NOMO-1 treated with DMSO at 0.1 percent for 48 hours (cell line): ENCODE data around the gene BABAM2.
"Not testable (repeated sequence)": the region's sequence is repeated elsewhere in the genome, so short reads cannot be mapped to it uniquely, and the experiment has no call there.

Source experiments
- DNase-seq: peaks from one replicate; lab custom pipeline; 2025; ENCODE audit not compliant: unreplicated experiment; lab: John Stamatoyannopoulos, UW

Gene BABAM2

DNA sequence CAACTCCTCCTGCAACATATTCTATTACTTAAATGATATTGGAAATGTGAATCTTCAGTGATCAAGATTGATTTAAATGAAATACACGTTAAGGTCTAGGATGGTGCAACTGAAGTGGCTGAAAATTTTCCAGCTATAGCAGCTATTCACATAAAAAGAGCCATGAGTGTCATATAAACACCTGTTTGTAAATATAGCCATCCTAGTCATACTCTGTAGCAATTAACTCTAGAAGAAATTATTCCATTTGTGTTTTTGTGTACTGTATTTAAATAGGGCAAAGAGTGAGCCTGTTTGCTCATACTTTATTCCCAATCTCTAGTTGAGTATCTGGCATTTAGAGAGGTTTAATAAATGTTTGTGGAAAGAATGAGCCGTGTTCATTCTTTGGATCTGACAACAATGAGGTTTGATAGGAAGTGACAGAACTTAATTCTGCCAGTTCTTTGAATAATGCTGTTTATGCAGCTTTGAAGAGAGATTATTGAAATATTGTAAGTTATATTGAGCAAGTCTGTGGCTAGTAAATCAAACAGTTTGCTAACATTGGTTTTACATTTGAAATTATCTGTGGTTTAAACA is 49.7 kb downstream of the BABAM2 start:
- DNase-seq, result no peak

DNA sequence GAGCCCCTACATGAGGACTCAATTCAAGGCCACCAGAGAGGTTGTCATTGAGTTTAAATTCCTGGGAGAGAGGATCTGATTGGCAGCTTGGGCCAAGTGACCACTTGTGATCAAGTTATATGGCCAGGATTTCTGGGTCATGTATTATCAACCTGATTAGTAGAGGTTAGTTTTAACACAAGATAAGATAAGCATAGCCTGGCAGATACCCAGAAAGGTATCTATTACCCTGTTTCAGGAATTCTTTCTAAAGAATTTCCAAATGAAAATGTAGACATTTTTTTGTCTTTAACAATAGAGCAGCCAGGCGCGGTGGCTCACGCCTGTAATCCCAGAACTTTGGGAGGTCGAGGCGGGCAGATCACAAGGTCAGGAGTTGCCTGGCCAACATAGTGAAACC is 50.5 kb downstream of the BABAM2 start:
- DNase-seq, result no peak

DNA sequence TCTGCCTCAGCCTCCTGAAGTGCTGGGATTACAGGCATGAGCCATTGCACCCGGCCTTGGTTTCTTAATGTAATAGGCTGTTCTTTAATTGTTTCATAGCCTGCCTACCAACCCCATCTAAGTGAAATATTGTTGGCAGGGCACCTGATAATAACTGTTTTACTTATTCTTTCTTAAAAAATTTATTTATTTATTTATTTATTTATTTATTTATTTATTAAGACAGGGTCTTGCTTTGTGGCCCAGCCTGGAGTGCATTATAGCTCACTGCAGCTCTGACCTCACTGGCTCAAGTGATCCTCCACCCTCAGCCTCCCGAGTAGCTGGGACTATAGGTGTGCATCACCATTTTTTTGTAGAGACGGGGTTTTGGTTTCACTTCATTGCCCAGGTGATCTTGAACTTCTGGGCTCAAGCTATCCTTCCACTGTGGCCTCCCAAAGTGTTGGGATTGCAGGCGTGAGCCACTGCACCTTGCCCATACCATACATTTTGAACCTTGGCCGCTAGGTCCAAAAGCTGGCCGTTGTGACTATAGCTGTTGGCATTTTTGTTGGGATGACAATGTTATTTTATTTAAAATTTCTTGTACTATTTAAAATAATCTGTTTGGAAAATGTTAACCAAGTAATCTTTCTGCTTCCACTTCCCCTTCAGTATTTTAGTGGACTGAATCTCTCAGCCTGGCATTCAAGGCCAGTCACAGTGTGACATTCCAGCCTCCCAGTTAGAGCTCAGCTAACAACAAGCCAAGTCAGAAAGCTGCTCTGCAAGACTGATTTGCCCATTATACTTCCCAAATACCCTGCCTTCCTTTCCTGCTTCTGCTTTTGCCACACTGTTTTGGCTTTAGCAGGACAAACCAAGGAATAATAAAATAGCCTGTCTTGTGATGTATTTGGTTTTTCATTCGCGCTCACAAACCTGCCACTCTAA is 52.4 kb downstream of the BABAM2 start:
- DNase-seq, result no peak

DNA sequence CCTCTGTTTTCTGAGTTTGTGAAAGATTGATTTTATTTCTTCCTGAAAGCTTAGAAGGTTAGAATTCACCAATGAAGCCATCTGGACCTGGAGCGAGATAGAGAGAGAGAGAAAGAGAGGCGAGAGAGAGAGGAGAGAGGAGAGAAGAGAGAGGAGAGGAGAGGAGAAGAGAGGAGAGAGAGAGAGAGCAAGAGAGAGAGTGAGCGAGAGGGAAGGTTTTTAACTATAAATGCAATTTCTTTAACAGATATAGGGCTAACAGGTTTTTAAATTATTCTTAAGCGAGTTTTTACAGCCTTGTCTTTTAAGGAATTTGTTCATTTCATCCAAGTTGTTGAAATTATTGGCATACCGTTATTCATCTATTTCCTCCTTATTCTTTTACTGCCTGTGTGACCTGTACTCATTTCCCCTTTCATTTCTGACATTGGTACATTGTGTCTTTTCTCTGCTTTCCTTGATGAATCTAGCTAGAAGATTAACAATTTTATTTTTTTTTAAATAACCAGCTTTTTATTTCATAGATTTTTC is 56.1 kb downstream of the BABAM2 start:
- DNase-seq, result peak; percentile 63

DNA sequence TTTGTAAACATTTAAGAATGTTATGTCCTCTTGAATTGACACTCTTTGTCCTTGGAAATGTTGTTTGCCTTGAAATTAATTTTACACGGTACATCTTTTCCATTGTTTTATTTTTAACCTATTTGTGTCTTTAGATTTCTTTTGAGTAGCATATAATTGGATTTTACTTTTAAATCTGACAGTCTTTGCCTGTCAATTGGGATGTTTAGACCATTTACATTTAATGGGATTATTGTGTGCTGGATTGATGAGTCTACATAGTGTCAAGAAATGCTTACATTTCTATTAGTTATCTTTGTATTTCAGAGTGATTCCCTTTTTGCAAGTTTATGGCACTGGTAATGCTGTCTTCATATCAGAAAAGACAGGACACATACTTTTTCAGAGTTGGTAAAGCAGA is 61.5 kb downstream of the BABAM2 start:
- DNase-seq, result no peak

DNA sequence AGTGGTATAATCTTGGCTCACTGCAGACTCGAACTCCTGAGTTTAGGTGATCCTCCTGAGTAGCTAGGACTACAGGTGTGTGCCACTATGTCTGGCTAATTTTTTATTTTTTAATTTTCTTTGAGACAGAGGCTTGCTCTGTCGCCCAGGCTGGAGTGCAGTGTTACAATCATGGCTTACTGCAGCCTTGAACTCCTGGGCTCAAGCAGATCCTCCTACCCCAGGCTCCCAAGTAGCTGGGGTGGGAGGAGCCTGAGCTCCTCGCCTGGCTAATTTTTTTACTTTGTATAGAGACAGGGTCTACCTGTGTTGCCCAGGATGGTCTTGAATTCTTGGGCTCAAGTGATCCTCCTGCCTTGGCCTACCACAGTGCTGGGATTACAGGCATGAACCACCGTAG is 62.5 kb downstream of the BABAM2 start:
- no peak for DNase-seq

DNA sequence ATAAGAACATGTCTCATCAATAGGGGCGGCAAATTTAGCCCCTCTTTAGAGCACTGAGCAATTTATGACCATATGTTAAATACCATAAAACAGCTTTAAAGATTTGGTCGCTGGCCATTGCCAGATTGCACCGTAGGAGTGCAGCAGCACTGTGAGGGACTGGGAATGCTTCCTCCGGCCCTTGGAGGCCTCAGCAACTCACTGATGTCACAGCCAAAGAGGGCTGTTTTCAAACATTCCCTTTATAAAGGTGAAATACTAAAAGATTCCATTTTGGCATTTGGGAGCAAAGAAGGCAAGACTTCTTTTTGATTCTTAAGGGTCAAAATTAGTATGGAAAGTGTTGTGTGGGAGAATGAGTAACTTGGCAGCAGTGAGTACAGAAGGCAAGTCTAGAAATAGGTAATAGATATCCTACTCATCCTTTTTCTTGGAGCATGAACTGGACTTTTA is 63.7 kb downstream of the BABAM2 start:
- no peak for DNase-seq

DNA sequence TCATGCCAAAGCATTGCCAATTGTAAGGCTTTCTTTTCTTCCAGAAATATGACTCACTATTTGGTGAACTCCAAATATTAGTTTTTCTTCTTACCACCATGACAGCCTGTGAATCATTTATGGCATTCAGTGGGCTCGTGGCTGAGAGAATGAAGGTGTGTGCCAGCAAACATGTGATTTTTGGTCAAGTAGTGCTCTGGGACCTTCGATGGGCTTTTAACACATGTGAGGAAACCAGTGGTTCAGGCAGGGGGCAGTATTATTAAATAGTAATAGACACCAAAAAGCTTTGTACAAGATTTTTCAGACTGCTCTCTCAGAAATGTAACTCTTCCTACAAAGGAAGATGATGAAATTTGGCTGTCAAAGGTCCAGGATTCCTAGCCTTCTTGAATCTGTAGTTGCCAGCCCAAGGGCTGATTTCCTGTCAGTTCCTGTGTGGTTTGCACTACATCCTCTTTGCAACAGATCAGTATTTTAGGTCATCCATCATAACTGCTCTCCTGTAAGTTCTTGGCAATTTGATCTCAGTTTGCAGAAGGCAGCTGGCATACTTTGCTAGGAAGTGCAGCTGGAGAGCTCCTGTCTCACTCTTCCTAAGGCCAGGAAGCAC is 64.3 kb downstream of the BABAM2 start:
- peak; percentile 99 for DNase-seq

DNA sequence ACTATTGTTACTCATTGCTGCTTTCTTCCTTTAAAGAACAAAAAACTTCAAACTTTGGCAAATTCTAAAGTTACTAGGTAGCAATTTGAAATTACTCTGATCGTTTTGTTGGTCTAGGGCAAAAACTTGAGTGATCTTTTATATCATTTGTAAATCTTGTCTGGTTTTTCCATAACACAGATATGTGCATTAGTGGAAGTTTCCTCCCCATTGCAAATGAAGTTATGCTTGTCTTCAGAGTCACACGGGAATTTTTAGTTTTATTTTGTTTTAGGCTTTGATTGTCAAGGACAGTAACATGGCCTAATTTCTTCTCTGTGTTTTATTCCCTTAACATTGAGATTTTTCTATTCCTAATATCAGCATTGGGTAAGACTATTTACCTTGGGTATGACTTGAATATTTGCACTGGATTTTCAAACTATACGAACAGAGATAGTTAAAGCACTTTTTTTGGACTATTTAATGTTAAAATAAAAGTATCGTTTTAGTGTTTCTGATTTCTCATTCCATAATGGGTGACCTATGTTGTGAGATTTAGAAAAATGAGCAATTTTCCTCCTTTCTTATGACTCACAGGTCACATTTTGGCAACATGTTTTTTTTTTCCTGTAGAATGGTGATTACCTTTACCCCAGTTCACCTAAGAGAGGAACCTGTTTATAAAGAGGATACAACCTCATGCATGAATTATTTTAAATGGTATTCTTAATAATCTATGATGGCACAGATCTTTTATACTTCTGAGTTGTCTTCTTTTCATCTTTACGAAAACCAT is 65.0 kb downstream of the BABAM2 start:
- DNase-seq, result no peak

DNA sequence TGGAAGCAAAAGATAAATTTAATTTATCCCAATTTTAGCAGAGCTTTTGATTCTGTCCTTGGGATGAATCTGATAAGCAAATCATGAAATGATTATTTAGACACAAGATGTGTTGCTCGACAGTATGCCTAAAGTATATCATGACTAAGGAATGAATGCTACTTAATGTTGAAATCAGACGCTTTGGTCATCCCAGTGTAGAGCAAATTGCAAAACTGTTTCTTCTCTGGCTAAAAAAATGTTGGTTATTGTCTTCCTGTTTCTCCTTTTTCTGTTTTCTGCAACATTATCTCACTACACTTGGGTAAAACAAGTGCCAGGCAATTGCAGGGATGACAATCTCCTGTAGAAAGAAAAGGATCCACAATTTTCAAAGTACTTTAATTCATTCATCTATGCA is 66.4 kb downstream of the BABAM2 start:
- peak; percentile 92 for DNase-seq

DNA sequence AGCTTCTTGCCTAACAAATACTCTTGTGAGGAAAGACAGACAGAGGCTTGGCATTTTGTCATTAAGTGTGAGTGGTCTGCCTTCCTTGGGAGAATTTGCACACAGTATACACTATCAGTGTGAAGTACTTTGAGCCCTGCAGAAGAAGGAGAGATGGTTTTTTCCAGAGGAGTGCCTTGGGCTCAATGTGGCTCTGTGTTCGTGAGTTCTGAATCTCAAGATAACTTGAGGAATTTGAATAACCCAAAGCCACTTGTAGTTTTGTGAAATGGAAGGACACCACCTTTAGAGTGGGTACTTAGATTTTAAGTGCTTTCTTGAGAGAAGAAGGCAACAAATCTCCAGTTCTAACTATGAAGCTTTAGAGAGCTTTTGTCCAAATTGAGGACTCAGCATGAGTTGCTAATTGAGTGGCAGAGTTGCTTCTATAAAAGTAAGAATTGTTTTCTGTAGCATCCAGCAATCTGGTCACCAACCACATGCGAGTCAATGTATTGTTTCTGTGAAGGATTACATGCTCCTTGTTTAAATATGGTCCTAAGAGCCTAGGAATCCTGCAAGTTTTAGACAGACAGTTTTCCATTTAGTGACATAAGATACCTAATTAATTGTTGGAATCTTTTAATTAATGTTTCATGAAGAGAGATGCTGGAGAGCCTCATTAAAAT is 68.3 kb downstream of the BABAM2 start:
- DNase-seq, result no peak

DNA sequence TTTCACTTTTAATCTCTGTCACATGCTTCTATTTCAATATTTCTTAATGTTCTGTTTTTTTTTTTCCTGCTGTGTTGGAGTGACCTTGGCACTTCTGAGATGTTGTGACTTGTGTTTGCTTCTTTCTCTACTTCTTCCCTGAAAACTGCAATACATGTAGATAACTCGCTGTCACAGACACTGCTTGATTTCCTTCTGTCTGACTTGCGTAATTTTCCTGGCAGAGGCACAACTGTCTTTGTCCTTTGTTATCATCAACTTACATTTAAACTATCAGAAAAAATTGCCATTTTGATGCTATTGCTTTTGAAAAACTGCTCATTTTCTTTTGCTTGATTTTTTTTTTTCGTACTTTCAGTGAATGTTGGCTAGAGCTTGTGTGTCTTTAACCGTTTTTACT is 69.0 kb downstream of the BABAM2 start:
- DNase-seq, result peak; percentile 88

DNA sequence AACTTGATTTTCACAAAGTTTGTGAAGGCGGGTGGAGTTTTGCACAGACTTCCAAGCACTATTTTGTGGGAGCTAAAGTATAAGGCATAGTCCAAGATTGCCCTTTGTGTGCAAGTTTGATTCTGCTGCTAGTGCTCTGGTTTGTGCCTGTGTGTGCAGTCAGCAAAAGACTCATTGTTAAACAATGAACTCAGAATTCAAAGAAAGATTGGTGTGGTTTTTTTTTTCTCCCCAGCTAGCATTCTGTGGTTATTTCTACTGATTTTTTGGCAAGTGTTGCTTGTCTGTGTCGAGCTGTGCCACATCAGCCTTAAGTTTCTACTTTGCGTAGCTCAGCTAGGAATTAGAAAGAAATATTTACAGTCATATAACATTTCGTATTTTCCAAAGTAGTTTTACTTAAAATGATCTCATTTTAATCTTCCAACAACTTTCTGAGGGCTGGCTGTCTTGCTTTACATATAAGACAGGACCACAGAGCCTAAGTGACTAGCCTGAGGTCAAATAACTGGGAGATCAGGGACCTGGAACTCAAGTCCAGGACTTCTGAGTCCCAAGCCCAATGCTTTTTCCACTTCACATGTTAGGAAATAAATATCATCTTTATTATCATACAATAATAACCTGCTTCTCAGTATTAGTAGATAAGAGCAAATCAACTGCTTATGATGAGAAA is 69.8 kb downstream of the BABAM2 start:
- DNase-seq, result no peak

DNA sequence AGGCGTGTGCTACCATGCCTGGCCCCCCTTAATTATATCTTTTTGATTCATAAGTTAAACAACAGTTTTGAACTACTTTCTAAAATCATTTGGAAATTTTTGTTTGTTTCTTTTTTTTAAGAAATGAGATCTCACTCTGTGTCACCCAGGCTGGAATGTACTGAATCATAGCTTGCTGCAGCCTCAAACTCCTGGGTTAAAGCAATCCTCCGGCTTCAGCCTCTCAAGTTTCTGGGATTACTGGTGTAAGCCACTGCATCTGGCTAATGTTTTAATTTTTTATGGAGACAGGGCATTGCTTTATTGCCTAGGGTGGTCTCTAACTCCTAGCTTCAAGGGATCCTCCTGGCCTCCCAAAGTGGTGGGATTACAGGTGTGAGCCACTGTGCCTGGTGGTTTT is 71.5 kb downstream of the BABAM2 start:
- no peak for DNase-seq

DNA sequence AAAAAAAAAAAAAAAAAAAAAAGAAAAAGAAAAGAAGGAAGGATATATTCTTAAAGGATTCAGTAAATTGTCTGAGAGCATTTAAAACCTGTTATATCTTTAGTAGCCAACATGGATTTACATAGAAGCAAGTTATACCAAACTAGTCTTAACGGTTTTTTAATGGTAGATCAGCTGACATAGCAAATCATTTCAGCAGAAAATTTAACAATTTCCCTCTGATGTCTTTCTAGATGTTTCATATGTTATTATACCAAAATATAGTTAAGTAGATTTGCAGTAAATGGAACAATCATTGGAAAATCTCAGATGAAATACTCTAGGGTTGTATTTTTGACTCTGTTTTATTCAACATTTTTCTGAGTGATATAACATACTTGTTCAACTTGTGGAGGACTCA is 72.9 kb downstream of the BABAM2 start:
- no peak for DNase-seq

DNA sequence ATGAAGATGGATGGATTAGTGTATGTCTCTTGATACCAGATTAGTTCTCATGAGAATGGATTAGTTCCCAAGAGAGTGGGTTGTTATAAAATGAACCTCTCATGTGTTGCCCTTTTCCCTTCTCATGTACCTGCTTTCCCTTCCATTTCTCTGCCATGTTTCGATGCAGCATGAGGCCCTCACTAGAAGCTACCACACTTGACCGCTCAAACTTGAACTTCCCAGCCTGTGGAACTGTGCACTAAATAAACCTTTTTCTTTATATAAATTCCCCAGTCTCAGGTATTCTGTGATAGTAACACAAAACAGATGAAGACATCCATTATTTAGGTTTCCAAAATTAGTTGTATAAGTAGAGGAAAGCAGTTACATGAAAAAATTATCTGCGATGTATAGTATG is 73.5 kb downstream of the BABAM2 start:
- DNase-seq, result no peak

DNA sequence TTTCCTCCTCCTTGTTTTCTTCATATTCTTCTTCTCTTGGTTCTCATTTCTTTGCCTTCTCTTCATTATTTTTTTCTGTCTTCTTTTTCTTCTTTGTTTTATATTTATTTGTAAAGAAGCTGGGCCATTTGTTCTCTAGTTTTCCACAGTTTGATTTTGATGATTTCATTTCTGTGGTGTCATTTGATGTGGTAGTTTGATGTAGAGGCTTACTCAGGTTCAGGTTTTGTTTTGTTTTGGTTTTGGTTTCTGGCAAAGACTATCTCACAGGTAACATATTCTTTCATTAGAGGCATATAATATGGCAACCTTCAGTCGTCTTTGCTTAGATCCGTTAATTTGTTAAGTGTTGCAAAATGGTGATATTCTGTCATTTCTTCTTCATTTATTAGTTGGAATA is 75.3 kb downstream of the BABAM2 start:
- DNase-seq, result no peak

DNA sequence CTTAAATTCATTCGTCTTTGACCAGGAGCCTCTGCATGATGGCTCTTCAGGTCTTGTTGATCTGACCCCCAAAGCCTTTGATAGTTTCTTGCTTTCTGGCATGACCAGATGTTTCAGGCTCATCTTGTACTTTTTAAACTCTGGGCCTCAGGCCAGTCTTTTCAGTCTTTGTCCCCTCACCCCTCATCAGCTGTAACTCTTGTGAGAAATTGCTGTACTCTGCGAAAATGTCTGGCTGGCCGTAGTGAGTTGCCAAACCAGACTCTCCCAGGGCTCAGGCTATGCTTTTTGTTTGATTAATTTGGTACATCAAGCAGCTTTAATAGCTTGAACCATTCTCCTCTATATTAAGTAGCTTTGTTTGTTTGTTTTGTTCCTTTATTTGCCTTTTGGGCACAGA is 75.9 kb downstream of the BABAM2 start:
- DNase-seq, result no peak

DNA sequence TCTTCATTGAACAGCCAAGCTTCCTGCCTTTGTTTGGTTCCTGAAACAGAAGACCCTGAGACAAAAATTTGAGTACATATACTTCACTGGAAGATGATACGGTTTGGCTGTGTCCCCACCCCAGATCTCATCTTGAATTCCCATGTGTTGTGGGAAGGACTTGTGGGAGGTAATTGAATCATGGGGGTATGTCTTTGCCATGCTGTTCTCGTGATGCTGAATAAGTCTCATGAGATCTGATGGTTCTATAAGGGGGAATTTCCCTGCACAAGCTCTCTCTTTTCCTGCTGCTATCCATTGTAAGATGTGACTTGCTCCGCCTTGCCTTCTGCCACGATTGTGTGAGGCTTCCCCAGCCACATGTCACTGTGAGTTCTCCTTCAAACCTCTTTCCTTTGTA is 76.5 kb downstream of the BABAM2 start:
- no peak for DNase-seq

DNA sequence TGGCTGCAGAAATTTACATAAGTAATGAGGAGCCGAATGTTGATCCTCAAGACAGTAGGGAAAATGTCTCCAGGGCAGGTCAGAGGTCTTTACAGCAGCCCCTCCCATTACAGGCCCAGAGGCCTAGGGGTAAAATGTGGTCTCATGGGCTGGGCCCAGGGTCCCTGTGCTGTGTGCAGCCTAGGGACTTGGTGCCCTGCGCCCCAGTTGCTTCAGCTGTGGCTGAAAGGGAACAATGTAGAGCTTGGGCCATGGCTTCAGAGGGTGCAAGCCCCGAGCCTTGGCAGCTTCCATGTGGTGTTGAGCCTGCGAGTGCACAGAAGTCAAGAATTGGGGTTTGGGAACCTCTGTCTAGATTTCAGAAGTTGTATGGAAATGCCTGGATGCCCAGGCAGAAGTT is 77.5 kb downstream of the BABAM2 start:
- not testable (repeated sequence) for DNase-seq
